GM13976 (cell line): ENCODE data around the gene TBXA2R.

ENCODE experiments used
- DNase-seq: peaks from one replicate; pipeline ENCODE4 v3.0.0; 2012; ENCODE audit warnings: low spot score
- CTCF ChIP-seq: IDR thresholded peaks from 2 replicates; pipeline ENCODE4 v1.5.1; 2012; ENCODE audit warnings: borderline replicate concordance, mild to moderate bottlenecking; ENCODE audit not compliant: insufficient read depth; ENCODE audit errors: extremely low read depth, missing control alignments, control extremely low read depth
- in situ Hi-C: fragments of 300-500 bp; cut with MboI; formaldehyde crosslinking; loops from one replicate; pipeline ENCODE4 v1.12.0; 2022; ENCODE audit warnings: low sequenced_read_pairs, mixed read lengths, inconsistent platforms; ENCODE audit not compliant: unreplicated experiment

Gene TBXA2R

GRCh38 chr19:3595521-3596061 lies 11.1 kb downstream of the TBXA2R start:
- in situ Hi-C loops: no loop called here
- DNase-seq: no peak
- TF ChIP-seq CTCF: no peak

DNA sequence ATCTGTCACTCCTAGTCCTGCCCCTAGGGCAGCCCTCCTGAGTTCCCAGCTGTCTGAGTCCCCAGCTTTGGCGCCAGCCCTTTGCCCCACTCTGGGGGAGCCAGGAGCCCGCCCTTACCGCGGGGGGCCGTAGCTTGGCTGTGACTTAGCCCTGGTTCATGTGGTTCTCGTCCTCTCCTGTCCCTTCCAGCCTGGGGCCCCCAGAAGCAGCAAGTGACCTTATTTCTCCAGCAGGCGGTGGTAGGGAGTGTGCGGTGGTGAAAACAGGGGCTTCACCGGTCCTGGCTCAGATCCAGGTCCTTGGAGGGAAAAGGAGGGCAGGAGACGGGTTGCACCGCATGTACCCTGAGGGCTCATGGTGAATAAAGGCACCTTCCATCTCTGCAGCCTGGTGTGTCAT lies 13.5 kb downstream of the TBXA2R start:
- TF ChIP-seq CTCF: no peak
- in situ Hi-C loops: no loop called here
- no peak for DNase-seq

DNA sequence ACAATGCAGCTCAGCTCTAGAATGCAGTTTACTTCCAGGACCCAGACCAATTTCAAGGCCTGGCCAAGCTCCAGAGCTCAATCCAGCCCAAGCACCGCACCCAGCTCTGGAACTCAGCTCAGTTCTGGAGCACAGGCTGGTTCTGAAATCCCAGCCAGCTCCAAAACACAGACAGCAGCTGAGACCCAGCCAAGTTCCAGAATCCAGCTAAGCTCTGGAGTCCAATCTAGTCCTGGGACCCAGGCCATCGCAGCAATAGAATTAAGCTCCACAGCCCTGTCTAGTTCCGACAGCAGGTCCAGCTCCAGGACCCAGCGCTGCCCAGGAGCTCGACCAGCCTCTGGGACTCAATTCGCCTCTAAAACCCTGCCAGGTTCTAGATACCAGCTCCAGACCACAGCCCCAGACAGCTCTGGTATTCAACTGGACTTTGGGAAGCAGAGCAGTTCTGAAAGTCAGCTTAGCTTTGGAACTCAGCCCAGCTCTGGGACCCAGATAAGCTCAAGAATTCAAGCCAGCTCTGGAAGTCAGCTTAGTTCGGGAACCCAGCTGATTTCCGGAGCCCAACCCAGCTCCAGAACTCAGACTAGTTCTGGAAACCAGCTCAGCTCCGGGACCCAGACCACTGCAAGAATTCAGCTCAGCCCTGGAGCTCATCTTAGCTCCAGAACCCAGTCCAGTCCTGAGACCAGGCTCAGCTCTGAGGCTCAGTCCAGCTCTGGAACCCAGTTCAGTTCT lies 14.6 kb downstream of the TBXA2R start:
- TF ChIP-seq CTCF: no peak
- DNase-seq: no peak
- in situ Hi-C loops: no loop called here

- no peak for TF ChIP-seq CTCF
- no peak for DNase-seq
- in situ Hi-C loops: no loop called here
These were observed 15.6 kb downstream of the TBXA2R start for GRCh38 chr19:3590991-3591659.

DNA sequence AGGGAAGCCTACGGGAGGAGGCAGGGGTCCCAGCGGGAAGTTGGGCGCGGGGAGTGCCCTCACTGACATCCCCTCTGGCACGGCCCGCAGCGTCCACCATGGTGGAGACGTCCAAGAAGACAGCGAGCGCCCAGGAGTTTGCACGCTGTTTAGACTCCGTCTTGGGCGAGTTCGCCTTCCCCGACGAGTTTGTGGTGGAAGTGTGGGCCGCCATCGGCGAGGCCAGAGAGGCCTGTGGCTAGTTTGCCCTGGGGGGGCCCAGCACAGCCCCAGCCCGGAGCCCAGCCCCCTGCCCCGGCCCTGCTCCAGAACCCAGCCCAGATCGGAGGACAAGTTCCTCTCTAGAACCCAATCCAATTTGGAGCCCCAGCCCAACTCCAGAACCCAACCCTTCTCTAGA lies 16.7 kb downstream of the TBXA2R start:
- in situ Hi-C loops: no loop called here
- no peak for TF ChIP-seq CTCF
- DNase-seq: no peak

GRCh38 chr19:3589439-3589838 lies 17.2 kb downstream of the TBXA2R start:
- no peak for TF ChIP-seq CTCF
- DNase-seq: no peak
- in situ Hi-C loops: no loop called here
